B cell (primary cell): Measurements from ENCODE around the gene PRSS53. TPM values are rescaled to one million over a fixed set of nuclear protein-coding genes. Genes with fewer than 3 reads are reported as not detected.

ENCODE experiments used
- ATAC-seq: fragments of 200-7000 bp; cut with Tn5 transposase; one replicate; pipeline ENCODE4 v1.10.0; 2021; ENCODE audit warnings: low read depth, mild to moderate bottlenecking, moderate number of reproducible peaks, moderate library complexity
- CTCF ChIA-PET: fragments of 350-600 bp; sonication (Branson Sonifier 250); formaldehyde crosslinking; loops from one replicate; lab custom pipeline; 2021; ENCODE audit warnings: antibody characterized with exemption, inconsistent platforms; lab: Charles Lee
- POLR2A ChIA-PET: fragments of 350-600 bp; sonication (Branson Sonifier 250); formaldehyde crosslinking; loops from one replicate; lab custom pipeline; 2021; ENCODE audit warnings: antibody characterized with exemption; lab: Charles Lee
- DNase-seq: peaks from one replicate; pipeline ENCODE4 v3.0.0; 2013
- H2AFZ ChIP-seq: 2 replicates; pipeline ENCODE4 v1.6.1; 2012; ENCODE audit warnings: mild to moderate bottlenecking, low read depth, low read length; ENCODE audit not compliant: insufficient read depth, poor library complexity, severe bottlenecking
- H3K27ac ChIP-seq, 2 donors: 1 replicate in 1 of 2; 2 replicates in 1 of 2; pipeline ENCODE4 v1.5.1; 2012 to 2013; ENCODE audit warnings: low read length in 2 of 2, mild to moderate bottlenecking in 2 of 2, moderate library complexity in 1 of 2
- H3K27me3 ChIP-seq, 4 experiments: fragments of 200-600 bp in 1 of 4; sonication (generic) in 1 of 4; replicated peaks in 1 of 4; 1 replicate in 2 of 4; 2 replicates in 2 of 4; pipeline versions ENCODE4 v1.6.1 to v1.7.0; 2013 to 2016; ENCODE audit warnings: low read length in 3 of 4, mild to moderate bottlenecking in 2 of 4, mixed read lengths in 1 of 4, moderate library complexity in 1 of 4; ENCODE audit not compliant: insufficient read depth in 4 of 4, control insufficient read depth in 3 of 4; ENCODE audit errors: control extremely low read depth in 1 of 4
- H3K36me3 ChIP-seq, 2 experiments: replicated peaks in 1 of 2; 1 replicate in 1 of 2; 2 replicates in 1 of 2; pipeline versions ENCODE4 v1.6.1 to v1.7.1; 2013; ENCODE audit warnings: low read length in 1 of 2; ENCODE audit not compliant: insufficient read depth in 2 of 2, control insufficient read depth in 1 of 2; ENCODE audit errors: control extremely low read depth in 1 of 2, extremely low read depth in 1 of 2
- H3K4me1 ChIP-seq, 2 donors: fragments of 200-600 bp in 1 of 2; sonication (generic) in 1 of 2; 1 replicate in 1 of 2; 2 replicates in 1 of 2; pipeline versions ENCODE4 v1.5.1 to v1.6.1; 2013 to 2017; ENCODE audit warnings: low read length in 2 of 2; ENCODE audit not compliant: control insufficient read depth in 2 of 2, insufficient read depth in 2 of 2
- H3K4me2 ChIP-seq: replicated peaks from 2 replicates; pipeline ENCODE3; 2012; ENCODE audit warnings: mild to moderate bottlenecking, low read depth, low read length; ENCODE audit not compliant: poor library complexity, severe bottlenecking
- H3K4me3 ChIP-seq, 5 experiments: fragments of 200-600 bp in 1 of 5; sonication (generic) in 1 of 5; 1 replicate in 3 of 5; 2 replicates in 2 of 5; pipeline versions ENCODE4 v1.5.1 to v1.7.0; 2011 to 2016; ENCODE audit warnings: low read length in 4 of 5, mild to moderate bottlenecking in 4 of 5, low read depth in 2 of 5, control low read depth in 1 of 5, moderate library complexity in 1 of 5; ENCODE audit not compliant: insufficient read depth in 1 of 5; ENCODE audit errors: control extremely low read depth in 1 of 5, extremely low read depth in 1 of 5
- H3K79me2 ChIP-seq: fragments of 200-600 bp; sonication (generic); one replicate; pipeline ENCODE4 v1.6.0; 2016; ENCODE audit warnings: low read length; ENCODE audit not compliant: control insufficient read depth, insufficient read depth
- H3K9ac ChIP-seq: fragments of 200-600 bp; sonication (generic); 2 replicates; pipeline ENCODE4 v1.6.1; 2017; ENCODE audit warnings: mild to moderate bottlenecking, low read length, moderate library complexity
- H3K9me3 ChIP-seq, 3 donors: one replicate each; pipeline versions ENCODE4 v1.6.1 to v1.7.1; 2013; ENCODE audit warnings: low read length in 2 of 3; ENCODE audit not compliant: control insufficient read depth in 2 of 3, insufficient read depth in 1 of 3; ENCODE audit errors: control extremely low read depth in 1 of 3
- H4K20me1 ChIP-seq: 2 replicates; pipeline ENCODE4 v1.6.0; 2012; ENCODE audit warnings: mild to moderate bottlenecking, low read length; ENCODE audit not compliant: insufficient read depth, control insufficient read depth, poor library complexity, severe bottlenecking
- H3K27ac Mint-ChIP-seq: one replicate; pipeline ENCODE4 v1.8.0; 2021; ENCODE audit warnings: mixed read lengths
- H3K27me3 Mint-ChIP-seq: one replicate; pipeline ENCODE4 v1.8.0; 2021; ENCODE audit warnings: mixed read lengths
- H3K4me1 Mint-ChIP-seq: one replicate; pipeline ENCODE4 v1.8.0; 2021; ENCODE audit warnings: mixed read lengths
- H3K4me3 Mint-ChIP-seq: one replicate; pipeline ENCODE4 v1.8.0; 2021; ENCODE audit warnings: mixed read lengths
- H3K9me3 Mint-ChIP-seq: one replicate; pipeline ENCODE4 v1.8.0; 2022; ENCODE audit warnings: mixed read lengths; ENCODE audit not compliant: insufficient read depth
- EZH2 ChIP-seq: IDR thresholded peaks from 2 replicates; pipeline ENCODE4 v1.6.1; 2012; ENCODE audit warnings: borderline replicate concordance, low read depth, mild to moderate bottlenecking, moderate library complexity, low read length; ENCODE audit not compliant: insufficient read depth, poor library complexity, severe bottlenecking
- WGBS: methylation state at CpG from one replicate; pipeline ENCODE4 v1.1.5; 2013; ENCODE audit warnings: missing lambda C conversion rate; ENCODE audit not compliant: insufficient coverage; 5-methylcytosine and 5-hydroxymethylcytosine counted together
- intact Hi-C: fragments of 100-400 bp; cut with micrococcal nuclease; formaldehyde crosslinking; loops from one replicate; pipeline ENCODE4 v1.10.0; 2022
- polyA plus RNA-seq: library from polyadenylated mRNA; depleted of rRNA; stranded (reverse); fragments of >200 nt; gene quantifications from 2 replicates; pipeline ENCODE4 v1.2.3, GENCODE V29; 2012
- total RNA-seq, 2 donors: library from RNA; stranded (reverse); fragments of 120-200 nt in 1 of 2; gene quantifications; 1 replicate in 1 of 2; 2 replicates in 1 of 2; pipeline versions ENCODE4 v1.2.3 to v1.2.4, GENCODE V29; 2013 to 2022
- TF ChIP-seq, protein P1 (sequence below): fragments of 200-600 bp; IDR thresholded peaks from one replicate; pipeline ENCODE4 v1.8.0; 2022; ENCODE audit warnings: antibody characterized with exemption, mild to moderate bottlenecking

The PRSS53 gene
- total and polyA plus RNA-seq, 2 donors (not counting 1 experiment from before 2014, with no cell fraction given), result 10.1 to 10.8 TPM

- H3K27me3 ChIP-seq, result no peaks in the 10 kb centered on the region
- H3K9ac ChIP-seq, result peak overlapping the region; percentile 87
- peaks cover 0 to 5% of the 10 kb centered on the region in 2 experiments for H3K36me3 ChIP-seq
- peaks cover 10% of the 10 kb centered on the region for H3K79me2 ChIP-seq
- no peaks in the 10 kb centered on the region for H4K20me1 ChIP-seq
- ATAC-seq (no peak), DNase-seq (no peak)
- H3K4me3 ChIP-seq, result peak overlapping the region; percentile 50 to 99 (median 73)
- no peaks in the 10 kb centered on the region for H3K9me3 ChIP-seq
- peaks cover 14 to 31% of the 10 kb centered on the region in 2 donors for H3K4me1 ChIP-seq
- Mint-ChIP-seq H3K9me3 (no peaks in the 10 kb centered on the region), H3K27me3 (no peaks in the 10 kb centered on the region), H3K4me1 (peaks cover 29% of the 10 kb centered on the region), H3K27ac (peak overlapping the region; percentile 96), H3K4me3 (peak overlapping the region; percentile 98)
- TF ChIP-seq, protein P1, sequence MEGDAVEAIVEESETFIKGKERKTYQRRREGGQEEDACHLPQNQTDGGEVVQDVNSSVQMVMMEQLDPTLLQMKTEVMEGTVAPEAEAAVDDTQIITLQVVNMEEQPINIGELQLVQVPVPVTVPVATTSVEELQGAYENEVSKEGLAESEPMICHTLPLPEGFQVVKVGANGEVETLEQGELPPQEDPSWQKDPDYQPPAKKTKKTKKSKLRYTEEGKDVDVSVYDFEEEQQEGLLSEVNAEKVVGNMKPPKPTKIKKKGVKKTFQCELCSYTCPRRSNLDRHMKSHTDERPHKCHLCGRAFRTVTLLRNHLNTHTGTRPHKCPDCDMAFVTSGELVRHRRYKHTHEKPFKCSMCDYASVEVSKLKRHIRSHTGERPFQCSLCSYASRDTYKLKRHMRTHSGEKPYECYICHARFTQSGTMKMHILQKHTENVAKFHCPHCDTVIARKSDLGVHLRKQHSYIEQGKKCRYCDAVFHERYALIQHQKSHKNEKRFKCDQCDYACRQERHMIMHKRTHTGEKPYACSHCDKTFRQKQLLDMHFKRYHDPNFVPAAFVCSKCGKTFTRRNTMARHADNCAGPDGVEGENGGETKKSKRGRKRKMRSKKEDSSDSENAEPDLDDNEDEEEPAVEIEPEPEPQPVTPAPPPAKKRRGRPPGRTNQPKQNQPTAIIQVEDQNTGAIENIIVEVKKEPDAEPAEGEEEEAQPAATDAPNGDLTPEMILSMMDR, result no peak
- no peak for TF ChIP-seq EZH2
- ChIA-PET CTCF (interaction anchor here (2.4 kb wide), 1 partner anchor 48 kb away, joined by 11 read pairs; no protein-coding TSS in a partner anchor), POLR2A (interaction anchor here (0.6 to 1.8 kb wide), 4 partner anchors 9 to 192 kb away, joined by 3 to 6 read pairs (median 4); partner anchors contain the start of genes ZNF646 and ZNF668)
- peak overlapping the region; percentile 95 for H2AFZ ChIP-seq
- WGBS, result 1% methylated on average over 20 of the region's 20 CpGs
- H3K4me2 ChIP-seq, result peak overlapping the region; percentile 85
- intact Hi-C loops, result loop anchor here (1.0 to 2.0 kb wide), 7 partner anchors 15 to 109 kb away; partner anchors contain the start of genes BCKDK, HSD3B7, KAT8 and STX4
- peak overlapping the region; percentile 81 to 85 for H3K27ac ChIP-seq
These were observed 5.3 kb upstream of the PRSS53 start for GRCh38 chr16:31094088-31094423.

DNA sequence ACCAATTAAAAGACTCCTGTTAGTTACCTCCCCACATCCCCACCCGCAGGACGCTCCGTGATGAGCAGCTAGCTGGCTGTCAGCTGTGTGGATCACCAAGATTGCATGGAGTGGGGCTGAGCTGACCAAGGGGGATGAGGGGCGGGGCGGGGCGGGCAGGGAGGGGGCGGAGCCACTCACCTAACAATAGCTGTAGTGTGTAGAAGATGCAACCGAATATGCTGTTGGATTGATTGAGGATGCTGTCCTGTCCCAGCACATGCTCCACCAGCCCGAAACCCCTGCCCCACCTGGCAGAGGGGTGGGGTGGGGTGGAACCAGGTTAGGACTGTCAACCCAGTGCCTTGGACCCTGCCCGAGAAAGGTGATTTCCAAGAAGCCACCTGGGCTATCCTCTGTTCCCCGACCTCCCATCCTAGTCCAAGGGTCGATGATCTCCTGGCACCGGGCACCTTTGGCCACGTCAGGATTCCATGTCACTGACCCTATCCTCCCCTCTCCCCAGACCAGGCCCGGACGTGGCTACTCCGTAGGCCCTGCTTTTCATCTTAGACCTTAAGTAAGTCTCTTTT, 4.5 kb upstream of the PRSS53 start:
- ATAC-seq (no peak), DNase-seq (no peak)
- Histone ChIP-seq H3K9me3 (no peaks in the 10 kb centered on the region), H2AFZ (no peak overlapping the region), H3K9ac (no peak overlapping the region), H3K79me2 (peaks cover 18% of the 10 kb centered on the region), H3K4me2 (peak overlapping the region; percentile 85), H3K27me3 (no peaks in the 10 kb centered on the region), H3K27ac (no peak overlapping the region), H4K20me1 (no peaks in the 10 kb centered on the region), H3K36me3 (peaks cover 0 to 5% of the 10 kb centered on the region in 2 experiments), H3K4me3 (no peak overlapping the region), H3K4me1 (peaks cover 14 to 31% of the 10 kb centered on the region in 2 donors)
- CTCF ChIA-PET, result interaction anchor here (1.3 kb wide), 1 partner anchor 19 kb away, joined by 4 read pairs; the partner anchor contains the start of genes ZNF646 and ZNF668
- 88% methylated on average over 5 of the region's 17 CpGs for WGBS
- H3K27me3 Mint-ChIP-seq, result no peaks in the 10 kb centered on the region
- H3K4me1 Mint-ChIP-seq, result peaks cover 29% of the 10 kb centered on the region
- H3K9me3 Mint-ChIP-seq, result no peaks in the 10 kb centered on the region
- intact Hi-C loops, result no loop called here
- TF ChIP-seq EZH2, result no peak
- TF ChIP-seq, protein P1, result no peak
- POLR2A ChIA-PET, result interaction anchor here (1.7 to 1.8 kb wide), 2 partner anchors 19 to 49 kb away, joined by 5 to 6 read pairs; partner anchors contain the start of genes ZNF646 and ZNF668
- H3K27ac Mint-ChIP-seq, result peak overlapping the region; percentile 20
- H3K4me3 Mint-ChIP-seq, result peak overlapping the region; percentile 62
